G401.6 (cell line): ENCODE measurements around the gene ALOX5AP.

Experiments
- FAIRE-seq: peaks from 2 replicates; lab custom pipeline; 2012; peaks lifted over from hg19 to GRCh38; lab: Jason Lieb, UNC

ALOX5AP gene

DNA sequence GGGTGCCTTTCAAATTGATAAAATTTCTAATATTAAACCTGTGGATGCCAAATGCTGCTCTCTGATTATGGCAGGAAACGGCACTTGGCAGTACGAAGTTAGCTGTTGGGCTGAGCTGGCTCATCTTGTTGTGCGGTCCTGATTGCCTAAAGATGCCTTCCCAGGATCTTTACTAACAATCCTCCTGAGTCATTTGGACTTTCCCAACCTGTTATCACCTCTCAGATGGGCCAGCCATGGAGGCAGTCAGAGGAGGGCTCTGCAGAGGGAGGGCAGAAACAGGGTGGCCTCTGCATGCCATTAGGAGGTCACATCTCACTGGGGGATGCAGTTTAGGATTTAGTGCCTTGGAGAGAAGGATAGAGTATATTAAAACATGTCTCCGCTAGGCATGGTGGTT lies 27.3 kb downstream of the ALOX5AP start:
- no peak for FAIRE-seq

GRCh38 chr13:30763786-30764413 lies 28.6 kb downstream of the ALOX5AP start:
- FAIRE-seq, result no peak

DNA sequence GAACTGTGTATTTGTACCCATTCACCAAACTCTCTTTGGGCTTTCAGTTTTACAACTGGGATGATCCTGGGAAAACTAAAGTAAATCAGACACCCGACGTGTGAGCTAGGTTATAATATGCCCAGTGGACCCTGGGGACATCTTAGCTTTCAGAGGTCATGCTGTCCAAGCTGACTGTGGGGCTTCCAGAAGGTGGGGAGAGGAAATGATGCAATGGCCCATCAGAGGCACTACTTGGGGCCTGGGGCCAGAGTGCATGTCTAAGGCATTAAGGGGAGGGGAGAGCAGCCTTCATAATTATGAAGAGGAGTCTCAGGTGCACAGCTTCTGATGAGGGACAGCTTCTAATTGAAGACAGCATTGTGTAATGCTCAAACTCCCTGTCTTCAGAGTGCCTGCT lies 30.9 kb downstream of the ALOX5AP start:
- no peak for FAIRE-seq

- no peak for FAIRE-seq
Observed at GRCh38 chr13:30770929-30771328, 35.6 kb downstream of the ALOX5AP start.

DNA sequence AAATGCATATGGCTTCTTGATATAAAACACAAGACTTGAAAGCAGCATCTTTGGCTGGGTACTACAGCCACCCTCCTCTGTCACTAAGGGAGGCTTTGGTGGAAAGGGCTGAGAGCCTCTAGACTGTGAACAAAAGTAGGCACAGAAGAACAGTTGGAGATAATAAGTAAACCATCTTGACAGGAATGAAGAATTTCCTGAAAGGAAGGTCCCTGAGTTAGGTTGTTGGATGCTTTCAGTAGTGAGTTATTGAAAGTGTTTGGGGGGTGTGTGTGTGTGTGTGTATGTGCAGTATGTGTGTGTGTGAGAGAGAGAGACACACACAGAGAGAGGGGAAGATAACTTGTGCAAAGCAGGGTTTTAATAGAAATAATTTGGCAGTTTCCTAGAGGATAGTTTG lies 38.2 kb downstream of the ALOX5AP start:
- no peak for FAIRE-seq

- no peak for FAIRE-seq
Observed at GRCh38 chr13:30774214-30774730, 38.9 kb downstream of the ALOX5AP start.

- no peak for FAIRE-seq
Observed at GRCh38 chr13:30776661-30777060, 41.3 kb downstream of the ALOX5AP start.

GRCh38 chr13:30779016-30779415 lies 43.7 kb downstream of the ALOX5AP start:
- FAIRE-seq, result no peak

DNA sequence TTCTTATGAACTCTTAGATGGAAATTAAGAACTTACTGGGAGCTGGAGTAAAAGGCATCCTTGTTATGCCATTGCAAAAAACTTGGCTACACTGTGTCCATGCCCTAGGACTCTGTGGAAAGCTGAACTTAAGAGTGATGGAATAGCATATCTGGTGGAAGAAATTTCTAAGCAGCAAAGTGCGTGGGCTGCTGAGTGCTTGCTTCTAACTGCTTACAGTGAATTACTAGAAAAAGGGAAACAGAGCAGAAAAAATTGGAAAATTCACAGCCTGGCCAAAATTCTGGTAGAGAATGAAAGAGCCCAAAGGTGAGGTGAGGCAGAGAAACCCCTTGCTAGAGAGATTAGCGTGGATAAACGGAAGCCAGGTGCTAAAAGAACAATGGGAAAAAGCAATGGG lies 44.3 kb downstream of the ALOX5AP start:
- FAIRE-seq, result no peak

DNA sequence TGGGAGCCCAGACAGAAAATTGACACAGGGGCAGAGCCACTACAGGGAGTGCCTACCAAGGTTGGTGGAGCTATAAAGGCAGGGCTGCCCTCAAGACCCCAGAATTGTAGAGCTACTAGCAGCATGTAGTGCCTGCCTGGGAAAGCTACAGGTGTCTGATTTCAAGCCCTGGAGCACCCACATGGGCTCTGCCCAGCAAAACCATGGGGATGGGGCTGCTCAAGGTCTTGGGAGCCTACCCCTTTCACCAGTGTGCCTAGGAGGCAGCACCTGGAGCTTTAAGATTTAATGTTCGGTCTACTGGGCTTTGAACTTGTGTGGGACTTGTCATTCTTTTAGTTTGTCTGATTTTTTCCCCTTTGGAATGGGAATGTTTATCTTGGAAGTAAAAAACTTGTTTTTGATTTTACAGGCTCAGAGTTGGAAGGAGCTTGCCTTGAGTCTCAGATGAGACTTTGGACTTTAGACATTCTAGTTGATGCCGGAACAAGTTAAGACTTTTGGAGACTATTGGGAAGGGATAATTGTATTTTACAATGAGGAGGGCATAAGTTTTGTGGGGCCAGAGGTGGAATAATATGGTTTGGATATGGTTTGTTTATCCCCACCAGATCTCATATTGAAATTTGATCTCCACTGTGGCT lies 45.1 kb downstream of the ALOX5AP start:
- FAIRE-seq, result no peak

GRCh38 chr13:30785191-30785850 lies 50.0 kb downstream of the ALOX5AP start:
- no peak for FAIRE-seq

- FAIRE-seq, result no peak
Observed at GRCh38 chr13:30786648-30787047, 51.3 kb downstream of the ALOX5AP start.

DNA sequence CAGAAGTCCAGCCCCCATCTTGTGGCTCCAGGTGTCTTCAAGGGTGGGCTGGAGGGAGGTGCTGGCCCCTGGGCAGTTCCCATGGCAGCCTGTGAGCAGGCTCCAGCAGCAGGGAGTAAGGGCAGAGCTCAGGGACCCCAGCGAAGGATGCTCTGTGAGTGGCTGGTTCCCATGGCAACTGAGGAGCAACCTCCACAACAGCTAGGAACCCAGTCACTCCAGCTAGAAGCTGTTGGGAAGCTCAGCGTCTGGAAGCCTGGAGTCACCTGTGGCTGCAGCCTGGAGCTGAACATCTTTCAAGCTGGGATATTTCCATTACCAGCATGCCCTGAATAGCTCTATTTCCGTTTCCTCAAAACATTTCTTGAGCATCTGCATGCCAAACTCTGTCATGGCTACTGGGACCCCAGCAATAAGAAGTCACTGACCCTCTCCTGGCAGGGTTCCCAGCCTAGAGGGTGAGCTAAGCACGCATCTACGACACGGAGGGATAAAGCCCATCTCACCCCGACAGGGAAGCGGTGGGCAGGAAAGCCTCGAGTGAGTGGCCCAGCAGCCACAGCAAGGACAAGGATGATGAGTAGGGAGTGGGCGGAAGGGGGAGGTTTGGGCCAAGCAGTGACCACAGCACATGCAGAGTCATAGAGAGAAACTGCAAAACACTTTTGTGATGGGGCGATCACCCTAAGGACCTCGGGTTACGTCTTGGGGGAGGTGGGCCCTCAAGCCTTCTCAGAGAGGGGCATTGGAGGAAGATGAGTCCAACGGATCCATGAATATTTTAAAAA lies 52.6 kb downstream of the ALOX5AP start:
- no peak for FAIRE-seq

GRCh38 chr13:30789166-30789862 lies 54.0 kb downstream of the ALOX5AP start:
- FAIRE-seq, result no peak

- no peak for FAIRE-seq
Observed at GRCh38 chr13:30790592-30790991, 55.2 kb downstream of the ALOX5AP start.

GRCh38 chr13:30791354-30792001 lies 56.1 kb downstream of the ALOX5AP start:
- FAIRE-seq, result no peak

DNA sequence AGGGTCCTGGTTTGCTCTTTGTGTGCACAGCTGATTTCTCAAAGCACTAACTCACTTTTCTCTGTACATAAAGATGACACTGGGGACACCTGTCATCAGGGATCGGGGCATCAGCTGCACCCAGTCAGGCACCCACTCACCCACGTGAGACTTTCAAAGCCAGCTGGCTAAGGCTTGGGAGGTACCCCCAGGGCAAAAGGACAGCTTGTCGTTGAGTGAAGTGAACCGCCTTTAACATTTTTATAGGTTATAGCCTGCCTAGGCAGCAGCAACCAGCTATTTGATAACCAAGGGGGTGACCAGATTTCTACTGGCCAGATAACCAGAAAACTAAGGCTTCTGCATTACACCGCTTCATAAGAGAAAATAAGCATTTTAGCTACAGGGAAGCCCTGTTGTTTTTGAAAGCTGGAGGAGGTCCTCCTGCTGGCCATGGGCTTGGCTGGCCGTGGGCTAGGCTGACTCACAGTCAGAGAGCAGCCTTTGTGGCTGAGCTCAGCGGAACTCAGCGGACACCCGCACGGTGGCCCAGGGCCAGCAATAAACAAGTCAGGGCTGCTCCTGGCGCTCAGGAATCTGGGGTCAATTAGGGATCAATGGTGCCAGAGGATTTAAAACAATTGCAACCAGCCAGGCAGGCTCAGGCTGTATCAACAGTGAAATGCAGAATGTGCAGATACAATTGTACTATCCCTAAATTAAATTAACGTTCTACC lies 57.1 kb downstream of the ALOX5AP start:
- no peak for FAIRE-seq

- no peak for FAIRE-seq
Observed at GRCh38 chr13:30796132-30796572, 60.8 kb downstream of the ALOX5AP start.

- FAIRE-seq, result no peak
Observed at GRCh38 chr13:30796631-30797601, 61.6 kb downstream of the ALOX5AP start.
